C4-2B (cell line): ENCODE data around the gene SLC8A1.

ENCODE experiments used
- CTCF ChIP-seq: fragments of 450-650 bp; conservative IDR thresholded peaks from 2 replicates; pipeline ENCODE4 v1.5.1; 2017; ENCODE audit warnings: mild to moderate bottlenecking
- ZFX ChIP-seq: fragments of 450-650 bp; IDR thresholded peaks from 2 replicates; pipeline ENCODE4 v1.6.1; 2017

GRCh38 chr2:40380041-40380440 is 71.8 kb downstream of the SLC8A1 start:
- TF ChIP-seq CTCF (no peak), ZFX (no peak)
